Activated naive CD4-positive, alpha-beta T cell treated with anti-CD3 and anti-CD28 coated beads, Interleukin-2, amount 50 U/mL, for 24 hours (primary cell): Measurements from ENCODE around the gene FBXO9.

Experiments used
- H3K27ac Mint-ChIP-seq: one replicate; pipeline ENCODE4 v1.8.0; 2021; ENCODE audit warnings: mild to moderate bottlenecking, mixed read lengths
- H3K27me3 Mint-ChIP-seq: one replicate; pipeline ENCODE4 v1.8.0; 2021; ENCODE audit warnings: mixed read lengths
- H3K36me3 Mint-ChIP-seq: one replicate; pipeline ENCODE4 v1.8.0; 2021; ENCODE audit warnings: mixed read lengths
- H3K4me1 Mint-ChIP-seq: one replicate; pipeline ENCODE4 v1.8.0; 2021; ENCODE audit warnings: mixed read lengths
- H3K4me3 Mint-ChIP-seq: one replicate; pipeline ENCODE4 v1.8.0; 2021; ENCODE audit warnings: mild to moderate bottlenecking, mixed read lengths
- H3K9me3 Mint-ChIP-seq: one replicate; pipeline ENCODE4 v1.8.0; 2021; ENCODE audit warnings: mixed read lengths

Gene FBXO9

DNA sequence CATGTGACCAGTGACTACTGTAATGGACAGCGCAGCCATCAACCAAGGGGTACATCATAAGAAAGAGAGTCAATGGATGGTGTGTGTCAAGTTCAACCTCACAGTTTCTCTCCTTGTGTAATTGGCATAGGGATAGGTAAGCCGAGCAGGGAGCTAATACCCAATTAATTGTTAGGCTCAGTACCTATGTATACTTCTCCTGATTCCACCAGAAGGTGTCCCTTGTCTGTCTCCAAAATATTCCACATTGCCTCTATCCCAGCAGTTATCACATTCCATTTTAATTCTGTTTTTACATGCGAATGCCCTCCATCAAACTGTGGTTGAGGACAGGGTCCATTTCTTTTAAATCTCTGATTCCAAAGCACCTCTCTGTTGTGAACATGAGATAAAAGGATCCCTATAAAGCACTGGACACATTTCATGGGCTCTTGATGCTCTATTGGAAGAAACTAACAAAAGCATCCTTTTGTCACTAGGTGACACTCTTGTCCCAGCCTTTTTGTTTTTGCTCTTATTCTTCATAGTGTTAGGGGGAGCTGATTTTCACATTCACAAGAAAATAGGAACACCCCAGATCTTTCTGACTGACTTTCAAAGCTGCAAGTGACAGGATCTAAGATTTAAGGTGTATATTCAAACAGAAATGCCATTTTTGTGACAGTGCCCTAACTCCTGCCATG is 38.9 kb downstream of the FBXO9 start:
- H3K4me3 Mint-ChIP-seq = no peak overlapping the region

DNA sequence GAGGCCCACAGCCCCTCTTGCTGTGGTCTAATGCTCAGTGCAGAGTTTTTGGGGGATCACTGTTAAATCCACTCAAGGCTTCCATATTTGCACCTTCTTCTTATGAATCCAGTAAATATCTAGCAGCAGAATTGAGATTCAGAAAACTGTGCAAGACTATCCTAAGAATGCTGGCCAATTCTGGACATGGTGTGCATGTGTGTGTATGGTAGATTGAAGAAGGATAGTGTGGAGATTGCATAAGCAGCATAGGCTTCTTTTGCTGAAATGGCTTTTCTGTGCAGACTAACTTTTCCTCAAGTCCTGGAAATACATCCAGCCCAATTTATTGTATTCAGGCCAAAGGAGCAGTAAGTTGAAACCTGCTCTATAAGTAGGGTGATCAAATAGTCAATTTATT is 39.7 kb downstream of the FBXO9 start:
- H3K27me3 Mint-ChIP-seq = no peaks in the 10 kb centered on the region
- no peaks in the 10 kb centered on the region for H3K4me1 Mint-ChIP-seq
- H3K9me3 Mint-ChIP-seq = no peaks in the 10 kb centered on the region
- H3K36me3 Mint-ChIP-seq = peaks cover 1% of the 10 kb centered on the region
- H3K27ac Mint-ChIP-seq = no peak overlapping the region
- no peak overlapping the region for H3K4me3 Mint-ChIP-seq

More for the DNA sequence above, 38.9 kb downstream of the FBXO9 start:
- no peaks in the 10 kb centered on the region for H3K9me3 Mint-ChIP-seq
- H3K27ac Mint-ChIP-seq = no peak overlapping the region
- H3K36me3 Mint-ChIP-seq = peaks cover 1% of the 10 kb centered on the region
- H3K27me3 Mint-ChIP-seq = no peaks in the 10 kb centered on the region
- no peaks in the 10 kb centered on the region for H3K4me1 Mint-ChIP-seq

GRCh38 chr6:53107091-53107490 is 41.9 kb downstream of the FBXO9 start:
- no peaks in the 10 kb centered on the region for H3K36me3 Mint-ChIP-seq
- no peaks in the 10 kb centered on the region for H3K27me3 Mint-ChIP-seq
- H3K27ac Mint-ChIP-seq = no peak overlapping the region
- H3K4me3 Mint-ChIP-seq = no peak overlapping the region
- H3K9me3 Mint-ChIP-seq = no peaks in the 10 kb centered on the region
- no peaks in the 10 kb centered on the region for H3K4me1 Mint-ChIP-seq

GRCh38 chr6:53109612-53110011 is 44.4 kb downstream of the FBXO9 start:
- Mint-ChIP-seq H3K27me3 (no peaks in the 10 kb centered on the region), H3K27ac (no peak overlapping the region), H3K9me3 (no peaks in the 10 kb centered on the region), H3K4me1 (peaks cover 8% of the 10 kb centered on the region), H3K36me3 (no peaks in the 10 kb centered on the region), H3K4me3 (no peak overlapping the region)

DNA sequence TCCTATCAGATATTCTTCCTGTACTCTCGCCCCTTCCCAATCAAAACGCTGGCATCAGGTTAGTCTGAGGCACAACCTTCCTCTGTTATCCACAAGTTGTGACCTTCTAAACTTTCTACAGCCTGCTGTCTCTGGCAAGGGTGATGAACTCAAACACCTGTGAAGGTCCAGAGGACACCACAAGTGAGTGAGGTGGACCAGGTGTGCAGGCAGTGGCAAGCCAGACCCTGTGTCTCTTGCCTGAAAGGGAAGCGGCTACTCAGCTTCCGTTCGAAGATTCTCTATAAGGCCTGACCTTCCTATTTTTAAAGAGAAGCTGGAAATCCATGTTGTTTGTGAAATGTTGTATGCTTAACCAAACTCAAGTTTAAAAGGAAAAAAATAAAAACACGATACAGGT is 46.7 kb downstream of the FBXO9 start:
- Mint-ChIP-seq H3K4me3 (no peak overlapping the region), H3K27ac (no peak overlapping the region), H3K36me3 (no peaks in the 10 kb centered on the region), H3K27me3 (no peaks in the 10 kb centered on the region), H3K9me3 (peaks cover 7% of the 10 kb centered on the region), H3K4me1 (peaks cover 8% of the 10 kb centered on the region)

DNA sequence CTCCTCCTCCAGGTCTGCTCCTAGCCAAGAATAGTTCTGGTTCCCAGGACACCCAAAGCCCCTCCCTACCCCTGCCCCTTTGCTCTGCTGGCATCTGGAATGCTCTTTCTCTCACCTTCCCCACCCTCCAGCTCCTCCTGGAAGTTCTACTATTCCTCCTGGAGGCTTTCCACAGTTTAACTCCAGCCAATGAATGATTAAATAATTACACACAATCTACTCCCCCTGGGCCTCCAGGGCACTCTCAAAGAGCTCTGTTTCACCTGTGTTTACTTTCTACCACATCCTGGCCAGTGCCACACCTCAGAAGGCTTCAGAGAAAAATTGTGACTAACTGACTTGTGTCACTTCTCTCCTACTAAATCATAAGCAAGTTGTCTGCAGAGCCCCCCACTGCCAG is 47.2 kb downstream of the FBXO9 start:
- H3K27ac Mint-ChIP-seq = no peak overlapping the region

DNA sequence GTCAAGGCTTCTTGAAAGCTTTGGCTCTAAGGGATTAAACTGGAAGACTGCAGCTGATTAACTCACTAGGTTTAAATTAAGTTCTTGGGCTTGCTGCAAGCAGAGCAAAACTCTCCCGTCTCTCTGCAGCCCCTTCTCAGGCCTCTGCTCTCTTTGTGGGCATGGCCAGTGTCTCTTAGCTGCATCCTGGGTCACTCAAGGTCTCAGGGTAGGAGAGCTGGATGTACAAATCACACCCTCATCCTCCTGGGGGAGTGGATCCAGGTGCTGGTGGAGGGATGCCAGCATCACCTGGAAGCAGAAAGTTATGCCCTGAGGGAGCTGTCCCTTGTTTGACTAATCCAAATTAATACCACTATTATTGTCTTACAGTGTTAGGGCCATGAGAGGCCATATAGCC is 47.7 kb downstream of the FBXO9 start:
- no peaks in the 10 kb centered on the region for H3K27me3 Mint-ChIP-seq
- no peaks in the 10 kb centered on the region for H3K36me3 Mint-ChIP-seq
- no peak overlapping the region for H3K27ac Mint-ChIP-seq
- H3K4me1 Mint-ChIP-seq = peaks cover 8% of the 10 kb centered on the region
- peaks cover 7% of the 10 kb centered on the region for H3K9me3 Mint-ChIP-seq
- no peak overlapping the region for H3K4me3 Mint-ChIP-seq

More for the DNA sequence above, 47.2 kb downstream of the FBXO9 start:
- Mint-ChIP-seq H3K27me3 (no peaks in the 10 kb centered on the region), H3K4me3 (no peak overlapping the region), H3K4me1 (peaks cover 8% of the 10 kb centered on the region), H3K36me3 (no peaks in the 10 kb centered on the region), H3K9me3 (peaks cover 7% of the 10 kb centered on the region)

- Mint-ChIP-seq H3K4me1 (peaks cover 8% of the 10 kb centered on the region), H3K4me3 (no peak overlapping the region), H3K27ac (no peak overlapping the region), H3K9me3 (peaks cover 7% of the 10 kb centered on the region), H3K36me3 (no peaks in the 10 kb centered on the region), H3K27me3 (no peaks in the 10 kb centered on the region)
Observed at GRCh38 chr6:53113742-53114141, 48.5 kb downstream of the FBXO9 start.

DNA sequence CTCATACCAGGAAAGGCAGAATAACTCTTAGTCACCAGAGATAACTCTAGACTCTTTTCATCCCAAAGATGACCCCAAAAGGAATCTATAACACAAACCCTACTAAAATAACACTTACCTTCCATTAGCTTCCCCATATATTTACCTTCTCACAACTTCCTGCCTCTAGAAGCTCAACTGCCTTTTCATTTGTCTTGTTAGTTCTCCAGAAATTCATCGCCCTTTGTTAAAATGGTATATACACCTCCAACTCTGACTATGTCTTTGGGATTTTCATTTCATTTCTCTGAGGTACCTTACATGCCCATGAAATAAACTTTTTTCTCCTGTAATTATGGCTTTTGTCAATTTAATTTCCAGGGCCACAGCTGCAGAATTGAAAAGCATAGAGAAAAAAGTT is 49.9 kb downstream of the FBXO9 start:
- Mint-ChIP-seq H3K9me3 (peaks cover 7% of the 10 kb centered on the region), H3K36me3 (no peaks in the 10 kb centered on the region), H3K4me1 (peaks cover 8% of the 10 kb centered on the region), H3K4me3 (no peak overlapping the region), H3K27me3 (no peaks in the 10 kb centered on the region), H3K27ac (no peak overlapping the region)

DNA sequence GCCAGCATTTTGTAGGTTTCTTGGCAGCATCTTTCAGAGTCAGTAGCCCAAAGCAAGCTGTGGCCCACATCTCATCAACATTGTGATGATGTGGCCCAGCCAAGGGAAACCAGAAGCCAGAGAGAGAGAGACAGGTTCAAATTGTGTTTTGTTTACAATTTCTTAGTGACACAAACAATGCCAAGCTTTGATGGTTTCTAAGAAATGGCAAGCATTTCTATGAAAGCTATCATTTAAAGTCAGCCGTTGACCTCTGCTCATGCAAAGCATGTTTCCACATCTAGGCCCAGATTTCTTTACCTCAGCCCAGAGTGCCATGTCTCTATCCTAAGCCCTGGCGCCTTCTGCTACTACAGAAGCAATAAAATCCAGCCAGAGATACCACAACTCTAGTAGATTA is 50.5 kb downstream of the FBXO9 start:
- Mint-ChIP-seq H3K27ac (no peak overlapping the region), H3K9me3 (peaks cover 7% of the 10 kb centered on the region), H3K27me3 (peaks cover 1% of the 10 kb centered on the region), H3K36me3 (no peaks in the 10 kb centered on the region), H3K4me3 (no peak overlapping the region), H3K4me1 (peaks cover 8% of the 10 kb centered on the region)

GRCh38 chr6:53119349-53119748 is 54.1 kb downstream of the FBXO9 start:
- Mint-ChIP-seq H3K27ac (no peak overlapping the region), H3K4me1 (no peaks in the 10 kb centered on the region), H3K9me3 (peaks cover 7% of the 10 kb centered on the region), H3K27me3 (peaks cover 1% of the 10 kb centered on the region), H3K36me3 (no peaks in the 10 kb centered on the region), H3K4me3 (no peak overlapping the region)

DNA sequence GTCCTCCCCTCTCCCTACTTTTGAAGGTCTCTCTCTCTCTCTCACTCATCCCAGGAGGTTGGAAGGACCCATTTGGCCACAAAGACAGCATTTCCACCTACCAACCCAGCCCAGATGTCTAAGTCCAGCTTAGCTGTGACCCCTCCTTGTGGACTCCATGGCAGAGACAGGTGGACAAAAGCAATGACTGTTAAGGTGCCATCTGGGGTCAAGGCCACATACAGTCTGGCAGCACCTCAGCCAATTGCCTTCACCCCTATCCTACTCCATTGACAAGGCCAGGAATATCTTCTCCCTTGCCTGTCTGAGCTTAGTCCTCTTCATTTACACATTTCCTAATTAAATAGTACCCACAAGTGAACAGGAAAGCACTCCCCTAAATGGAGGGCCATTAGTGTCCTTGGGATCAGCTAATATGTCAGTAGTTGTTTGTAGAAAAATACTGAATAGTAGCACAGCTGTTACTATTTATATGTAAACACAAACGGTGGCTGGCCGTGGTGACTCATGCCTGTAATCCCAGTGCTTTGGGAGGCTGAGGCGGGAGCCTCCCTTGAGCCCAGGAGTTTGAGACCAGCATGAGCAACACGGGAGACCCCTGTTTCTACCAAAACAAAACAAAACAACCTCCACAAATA is 54.7 kb downstream of the FBXO9 start:
- H3K27ac Mint-ChIP-seq = no peak overlapping the region
- H3K4me3 Mint-ChIP-seq = no peak overlapping the region
- no peaks in the 10 kb centered on the region for H3K4me1 Mint-ChIP-seq
- peaks cover 3% of the 10 kb centered on the region for H3K27me3 Mint-ChIP-seq
- no peaks in the 10 kb centered on the region for H3K36me3 Mint-ChIP-seq
- H3K9me3 Mint-ChIP-seq = peaks cover 7% of the 10 kb centered on the region

DNA sequence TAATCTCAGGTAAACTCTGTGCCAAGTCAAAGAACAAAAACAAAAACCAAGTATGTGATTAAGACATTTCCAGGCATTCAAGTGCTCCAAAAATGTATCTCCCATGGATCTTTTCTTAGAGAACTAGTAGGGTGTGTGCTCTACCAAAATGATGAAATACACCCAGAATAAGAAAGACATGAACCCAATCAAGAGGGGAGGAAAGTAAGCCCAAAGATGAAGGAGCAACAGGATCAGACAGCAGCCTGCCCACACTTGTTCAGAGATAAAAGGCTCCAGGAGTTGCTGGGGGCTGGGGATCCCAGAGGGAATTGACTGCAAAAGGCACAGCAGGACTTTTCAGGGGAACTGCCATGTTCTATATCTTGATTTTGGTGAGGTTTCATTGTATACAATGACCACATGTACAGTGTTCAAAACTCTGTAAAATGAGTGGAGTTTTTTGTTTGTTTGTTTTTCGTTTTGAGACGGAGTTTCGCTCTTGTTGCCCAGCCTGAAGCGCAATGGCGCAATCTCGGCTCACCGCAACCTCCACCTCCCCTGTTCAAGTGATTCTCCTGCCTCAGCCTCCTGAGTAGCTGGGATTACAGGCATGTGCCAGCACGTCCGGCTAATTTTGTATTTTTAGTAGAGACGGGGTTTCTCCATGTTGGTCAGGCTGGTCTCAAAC is 59.1 kb downstream of the FBXO9 start:
- H3K4me1 Mint-ChIP-seq = no peaks in the 10 kb centered on the region
- H3K4me3 Mint-ChIP-seq = no peak overlapping the region
- peaks cover 5% of the 10 kb centered on the region for H3K27me3 Mint-ChIP-seq
- no peaks in the 10 kb centered on the region for H3K36me3 Mint-ChIP-seq
- no peak overlapping the region for H3K27ac Mint-ChIP-seq
- no peaks in the 10 kb centered on the region for H3K9me3 Mint-ChIP-seq

DNA sequence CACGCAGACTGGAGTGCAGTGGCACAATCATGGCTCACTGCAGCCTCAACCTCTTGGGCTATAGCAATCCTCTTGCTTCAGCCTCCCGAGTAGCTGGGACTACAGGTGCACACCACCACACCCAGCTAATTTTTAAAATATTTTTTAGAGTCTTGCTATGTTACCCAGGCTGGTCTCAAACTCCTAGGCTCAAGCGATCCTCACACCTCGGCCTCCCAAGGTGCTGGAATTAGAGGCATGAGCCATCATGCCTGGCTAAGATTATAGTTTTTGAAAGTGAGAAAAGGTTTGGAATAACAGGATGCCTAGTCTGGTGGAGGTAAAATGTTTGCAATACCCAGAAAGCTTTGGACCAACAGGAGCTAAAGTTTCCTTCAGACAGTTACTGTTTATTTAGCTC is 60.1 kb downstream of the FBXO9 start:
- H3K9me3 Mint-ChIP-seq = no peaks in the 10 kb centered on the region
- no peak overlapping the region for H3K27ac Mint-ChIP-seq
- peaks cover 7% of the 10 kb centered on the region for H3K27me3 Mint-ChIP-seq
- no peaks in the 10 kb centered on the region for H3K36me3 Mint-ChIP-seq
- H3K4me1 Mint-ChIP-seq = no peaks in the 10 kb centered on the region
- H3K4me3 Mint-ChIP-seq = no peak overlapping the region

DNA sequence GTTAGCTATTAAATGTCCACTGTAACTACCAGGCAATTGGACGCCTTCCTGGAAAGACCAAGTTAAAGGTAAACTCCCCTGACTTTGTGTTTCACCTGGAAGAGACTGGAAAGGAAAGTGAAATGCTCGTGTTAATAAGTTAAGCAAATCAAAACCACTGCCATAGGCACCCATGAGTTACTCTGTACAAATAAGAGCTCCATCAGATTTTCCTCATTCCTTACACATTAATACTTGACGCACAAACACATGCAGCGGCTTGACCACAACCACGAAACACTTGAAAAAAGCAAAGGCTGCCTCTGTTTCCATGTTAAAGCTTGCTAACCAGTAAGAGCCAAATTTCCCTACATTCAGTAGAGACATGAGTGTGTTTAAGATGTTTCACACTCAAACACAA is 63.6 kb downstream of the FBXO9 start:
- no peaks in the 10 kb centered on the region for H3K36me3 Mint-ChIP-seq
- peaks cover 5% of the 10 kb centered on the region for H3K27me3 Mint-ChIP-seq
- no peak overlapping the region for H3K4me3 Mint-ChIP-seq
- no peaks in the 10 kb centered on the region for H3K4me1 Mint-ChIP-seq
- H3K27ac Mint-ChIP-seq = no peak overlapping the region
- no peaks in the 10 kb centered on the region for H3K9me3 Mint-ChIP-seq

DNA sequence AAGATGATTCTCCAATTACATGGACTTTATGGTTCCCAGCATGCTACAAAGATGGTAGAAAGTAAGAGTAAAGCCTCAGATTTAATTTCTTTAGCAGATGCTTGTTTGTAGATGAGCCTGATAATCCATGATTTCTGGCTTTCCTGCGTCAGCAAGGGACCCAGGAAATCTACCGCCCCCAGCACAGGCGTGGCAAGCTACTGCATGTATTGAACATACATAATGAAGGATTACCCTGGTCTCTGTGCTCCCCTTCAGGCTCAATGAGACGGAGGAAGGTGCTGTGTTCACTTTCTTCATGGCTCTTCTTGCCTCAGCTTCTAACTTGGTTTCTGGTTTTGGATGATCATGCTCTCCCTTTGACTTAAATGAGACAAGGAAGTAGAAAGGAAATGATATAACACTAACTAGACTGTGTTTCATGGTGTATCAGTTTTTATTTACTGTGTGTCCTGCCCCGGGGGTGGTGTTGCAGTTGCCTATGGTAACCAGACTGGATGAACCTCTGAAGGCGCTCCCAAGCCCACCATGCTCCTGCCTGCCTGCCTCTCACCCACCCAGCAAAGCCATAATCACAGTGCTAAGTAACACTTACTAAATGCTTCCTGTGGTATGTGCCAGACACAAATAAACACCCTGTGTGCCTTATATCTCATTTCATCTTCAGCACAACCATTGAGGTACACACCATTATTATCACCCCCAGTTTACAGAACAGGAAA is 65.5 kb downstream of the FBXO9 start:
- Mint-ChIP-seq H3K27me3 (peaks cover 4% of the 10 kb centered on the region), H3K9me3 (no peaks in the 10 kb centered on the region), H3K4me3 (no peak overlapping the region), H3K4me1 (peaks cover 6% of the 10 kb centered on the region), H3K27ac (no peak overlapping the region), H3K36me3 (no peaks in the 10 kb centered on the region)
